K562 (cell line): Measurements from ENCODE around the gene SCG5.

Source experiments
- CTCF ChIP-seq, 3 experiments: IDR thresholded peaks in 2 of 3; conservative IDR thresholded peaks in 1 of 3; 2 replicates each; pipeline ENCODE4 v1.5.1; 2011 to 2012; ENCODE audit warnings: low read length in 3 of 3, mild to moderate bottlenecking in 3 of 3, control low read depth in 2 of 3, improper control_type of control experiment in 1 of 3, inconsistent platforms in 1 of 3, low read depth in 1 of 3, mixed read lengths in 1 of 3, moderate library complexity in 1 of 3; ENCODE audit not compliant: insufficient read depth in 2 of 3
- EZH2 ChIP-seq: IDR thresholded peaks from 2 replicates; pipeline ENCODE4 v1.6.1; 2012; ENCODE audit warnings: low read depth, mild to moderate bottlenecking, inconsistent platforms, low read length, borderline replicate concordance
- FOXM1 ChIP-seq, 2 experiments: fragments of 450-650 bp in 1 of 2; sonication (generic) in 1 of 2; formaldehyde crosslinking in 1 of 2; IDR thresholded peaks; 2 replicates each; pipeline versions ENCODE4 v1.6.1 to v1.9.0; 2017 to 2022; ENCODE audit warnings: low read depth in 2 of 2, mild to moderate bottlenecking in 2 of 2, missing genetic modification reagents in 1 of 2, moderate library complexity in 1 of 2
- POLR2A ChIP-seq: fragments of 450-650 bp; conservative IDR thresholded peaks from 2 replicates; pipeline ENCODE4 v1.6.1; 2016
- ZBTB40 ChIP-seq, 2 experiments: fragments of 450-650 bp in 1 of 2; sonication (generic) in 1 of 2; formaldehyde crosslinking in 1 of 2; IDR thresholded peaks; 2 replicates each; pipeline versions ENCODE4 v1.7.1 to v1.9.0; 2016 to 2022; ENCODE audit warnings: inconsistent platforms in 1 of 2, mild to moderate bottlenecking in 1 of 2, missing genetic modification reagents in 1 of 2
- TF ChIP-seq, protein P1 (sequence below): fragments of 250-450 bp; sonication (Bioruptor Pico); IDR thresholded peaks from 2 replicates; pipeline ENCODE4 v1.5.0; 2020; ENCODE audit warnings: mild to moderate bottlenecking, borderline replicate concordance
- TF ChIP-seq, protein P2 (sequence below), 2 experiments: fragments of 450-650 bp; formaldehyde crosslinking in 1 of 2; IDR thresholded peaks; 2 replicates each; pipeline versions ENCODE4 v1.4.0 to v1.6.1; 2014 to 2020; ENCODE audit warnings: mild to moderate bottlenecking in 2 of 2, borderline replicate concordance in 1 of 2, low read depth in 1 of 2

- TF ChIP-seq, protein P1, sequence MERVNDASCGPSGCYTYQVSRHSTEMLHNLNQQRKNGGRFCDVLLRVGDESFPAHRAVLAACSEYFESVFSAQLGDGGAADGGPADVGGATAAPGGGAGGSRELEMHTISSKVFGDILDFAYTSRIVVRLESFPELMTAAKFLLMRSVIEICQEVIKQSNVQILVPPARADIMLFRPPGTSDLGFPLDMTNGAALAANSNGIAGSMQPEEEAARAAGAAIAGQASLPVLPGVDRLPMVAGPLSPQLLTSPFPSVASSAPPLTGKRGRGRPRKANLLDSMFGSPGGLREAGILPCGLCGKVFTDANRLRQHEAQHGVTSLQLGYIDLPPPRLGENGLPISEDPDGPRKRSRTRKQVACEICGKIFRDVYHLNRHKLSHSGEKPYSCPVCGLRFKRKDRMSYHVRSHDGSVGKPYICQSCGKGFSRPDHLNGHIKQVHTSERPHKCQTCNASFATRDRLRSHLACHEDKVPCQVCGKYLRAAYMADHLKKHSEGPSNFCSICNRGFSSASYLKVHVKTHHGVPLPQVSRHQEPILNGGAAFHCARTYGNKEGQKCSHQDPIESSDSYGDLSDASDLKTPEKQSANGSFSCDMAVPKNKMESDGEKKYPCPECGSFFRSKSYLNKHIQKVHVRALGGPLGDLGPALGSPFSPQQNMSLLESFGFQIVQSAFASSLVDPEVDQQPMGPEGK (CRISPR knock-in tag): no peak
- TF ChIP-seq FOXM1 (IDR thresholded peaks at IDR 0.05; ENCODE audit: low read depth) (no peak), FOXM1 (CRISPR knock-in tag; IDR thresholded peaks at IDR 0.05; ENCODE audit: low read depth) (no peak), ZBTB40 (IDR thresholded peaks at IDR 0.05) (no peak), ZBTB40 (CRISPR knock-in tag; IDR thresholded peaks at IDR 0.05) (no peak), POLR2A (no peak), CTCF (IDR thresholded peaks at IDR 0.05 in 2 of 3, conservative IDR thresholded peaks at IDR 0.05 in 1 of 3; ENCODE audit: insufficient read depth in 2 of 3, low read depth in 1 of 3, low read length in 3 of 3) (no peak), EZH2 (no peak)
- TF ChIP-seq, protein P2, sequence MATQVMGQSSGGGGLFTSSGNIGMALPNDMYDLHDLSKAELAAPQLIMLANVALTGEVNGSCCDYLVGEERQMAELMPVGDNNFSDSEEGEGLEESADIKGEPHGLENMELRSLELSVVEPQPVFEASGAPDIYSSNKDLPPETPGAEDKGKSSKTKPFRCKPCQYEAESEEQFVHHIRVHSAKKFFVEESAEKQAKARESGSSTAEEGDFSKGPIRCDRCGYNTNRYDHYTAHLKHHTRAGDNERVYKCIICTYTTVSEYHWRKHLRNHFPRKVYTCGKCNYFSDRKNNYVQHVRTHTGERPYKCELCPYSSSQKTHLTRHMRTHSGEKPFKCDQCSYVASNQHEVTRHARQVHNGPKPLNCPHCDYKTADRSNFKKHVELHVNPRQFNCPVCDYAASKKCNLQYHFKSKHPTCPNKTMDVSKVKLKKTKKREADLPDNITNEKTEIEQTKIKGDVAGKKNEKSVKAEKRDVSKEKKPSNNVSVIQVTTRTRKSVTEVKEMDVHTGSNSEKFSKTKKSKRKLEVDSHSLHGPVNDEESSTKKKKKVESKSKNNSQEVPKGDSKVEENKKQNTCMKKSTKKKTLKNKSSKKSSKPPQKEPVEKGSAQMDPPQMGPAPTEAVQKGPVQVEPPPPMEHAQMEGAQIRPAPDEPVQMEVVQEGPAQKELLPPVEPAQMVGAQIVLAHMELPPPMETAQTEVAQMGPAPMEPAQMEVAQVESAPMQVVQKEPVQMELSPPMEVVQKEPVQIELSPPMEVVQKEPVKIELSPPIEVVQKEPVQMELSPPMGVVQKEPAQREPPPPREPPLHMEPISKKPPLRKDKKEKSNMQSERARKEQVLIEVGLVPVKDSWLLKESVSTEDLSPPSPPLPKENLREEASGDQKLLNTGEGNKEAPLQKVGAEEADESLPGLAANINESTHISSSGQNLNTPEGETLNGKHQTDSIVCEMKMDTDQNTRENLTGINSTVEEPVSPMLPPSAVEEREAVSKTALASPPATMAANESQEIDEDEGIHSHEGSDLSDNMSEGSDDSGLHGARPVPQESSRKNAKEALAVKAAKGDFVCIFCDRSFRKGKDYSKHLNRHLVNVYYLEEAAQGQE (IDR thresholded peaks at IDR 0.05; ENCODE audit: borderline replicate concordance): no peak
- TF ChIP-seq, protein P2 (CRISPR knock-in tag; IDR thresholded peaks at IDR 0.05; ENCODE audit: low read depth): no peak
Measured at GRCh38 chr15:32646291-32646690, 4.8 kb downstream of the SCG5 start.
